ENCODE data around the gene LGALS1. TPM values are rescaled to one million over a fixed set of nuclear protein-coding genes. Genes with fewer than 3 reads are reported as not detected.
"Not testable (repeated sequence)": the region's sequence is repeated elsewhere in the genome, so short reads cannot be mapped to it uniquely, and the experiment has no call there.

The LGALS1 gene
- polyA plus RNA-seq, 1 of the 3 experiments (the other 2 are of a cell fraction): 12,045 TPM

DNA sequence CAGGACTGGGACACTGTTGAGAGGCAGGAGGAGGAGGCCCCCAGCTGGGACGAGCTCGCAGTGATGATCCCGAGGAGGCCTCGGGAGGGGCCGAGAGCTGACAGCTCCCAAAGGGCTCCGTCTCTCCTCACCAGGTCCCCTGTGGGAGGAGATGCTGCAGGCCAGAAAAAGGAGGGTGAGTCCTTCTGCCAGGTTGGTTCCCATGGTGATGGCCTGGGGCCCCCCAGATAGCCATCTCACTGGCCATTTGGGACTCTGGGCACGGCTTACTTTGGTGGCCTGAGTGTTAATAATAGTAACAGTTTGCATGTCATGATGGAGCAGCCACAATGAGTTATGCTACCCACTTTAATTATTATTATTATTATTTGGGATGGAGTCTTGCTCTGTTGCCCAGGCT, 40.3 kb downstream of the LGALS1 start (continued):
- TF ChIP-seq FOSL2 (IDR thresholded peaks at IDR 0.05; ENCODE audit: borderline replicate concordance, low read depth) (no peak), TCF12 (IDR thresholded peaks at IDR 0.05) (no peak)

DNA sequence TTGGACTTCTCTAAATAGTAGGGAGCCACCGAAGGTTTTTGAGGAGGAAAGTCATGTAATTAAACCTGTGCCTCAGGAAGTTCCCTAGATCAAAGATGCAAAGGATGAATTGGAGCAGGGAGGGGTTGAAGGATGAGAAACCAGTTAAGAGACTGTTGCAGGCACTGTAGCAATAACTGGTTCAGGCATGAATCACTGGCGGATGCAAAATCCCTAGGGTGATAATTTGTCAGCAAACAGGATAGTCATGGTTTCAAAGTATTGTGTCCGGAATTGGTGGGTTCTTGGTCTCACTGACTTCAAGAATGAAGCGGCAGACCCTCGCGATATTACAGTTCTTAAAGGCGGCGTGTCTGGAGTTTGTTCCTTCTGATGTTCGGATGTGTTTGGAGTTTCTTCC, 41.3 kb downstream of the LGALS1 start:
- no peak overlapping the region for H2AFZ ChIP-seq (ENCODE audit: low read depth)
- CTCF ChIA-PET: interaction anchor here (1.0 kb wide), 1 partner anchor 18 kb away, joined by 3 read pairs; no protein-coding TSS in a partner anchor
- H3K79me2 ChIP-seq (ENCODE audit: insufficient read depth): no peaks in the 10 kb centered on the region
- no peak for DNase-seq
- WGBS (ENCODE audit: low lambda C conversion rate): over 99% methylated on average over 9 of the region's 9 CpGs
- no peaks in the 10 kb centered on the region for H3K27me3 ChIP-seq (ENCODE audit: insufficient read depth)
- no peak overlapping the region for H3K4me3 ChIP-seq (ENCODE audit: low read depth in 2 of 2, low read length in 1 of 2)
- no peaks in the 10 kb centered on the region for H3K4me1 ChIP-seq (ENCODE audit: control insufficient read depth in 1 of 2, insufficient read depth in 2 of 2, low read depth in 1 of 2, low read length in 1 of 2)
- H3K4me2 ChIP-seq: no peak overlapping the region
- H4K20me1 ChIP-seq (ENCODE audit: insufficient read depth): no peaks in the 10 kb centered on the region
- peaks cover 2% of the 10 kb centered on the region for H3F3A ChIP-seq (replicated peaks; ENCODE audit: insufficient read depth)
- H3K9me2 ChIP-seq: no peaks in the 10 kb centered on the region
- H3K9ac ChIP-seq: no peak overlapping the region
- POLR2A ChIA-PET: no interaction called here
- no peaks in the 10 kb centered on the region for H3K9me3 ChIP-seq
- H3K27ac ChIP-seq (ENCODE audit: low read depth in 2 of 2, low read length in 1 of 2): no peak overlapping the region
- peaks cover 0 to 3% of the 10 kb centered on the region in 2 experiments for H3K36me3 ChIP-seq (replicated peaks in 1 of 2; ENCODE audit: control insufficient read depth in 1 of 2, insufficient read depth in 2 of 2, low read length in 1 of 2)
- no peak for TF ChIP-seq ELF1 (IDR thresholded peaks at IDR 0.05)
- TF ChIP-seq RAD21 (IDR thresholded peaks at IDR 0.05; ENCODE audit: low read length): no peak
- no peak for TF ChIP-seq RCOR1 (IDR thresholded peaks at IDR 0.05; ENCODE audit: low read length)
- TF ChIP-seq SIN3A (IDR thresholded peaks at IDR 0.05; ENCODE audit: borderline replicate concordance, low read depth, low read length): no peak

DNA sequence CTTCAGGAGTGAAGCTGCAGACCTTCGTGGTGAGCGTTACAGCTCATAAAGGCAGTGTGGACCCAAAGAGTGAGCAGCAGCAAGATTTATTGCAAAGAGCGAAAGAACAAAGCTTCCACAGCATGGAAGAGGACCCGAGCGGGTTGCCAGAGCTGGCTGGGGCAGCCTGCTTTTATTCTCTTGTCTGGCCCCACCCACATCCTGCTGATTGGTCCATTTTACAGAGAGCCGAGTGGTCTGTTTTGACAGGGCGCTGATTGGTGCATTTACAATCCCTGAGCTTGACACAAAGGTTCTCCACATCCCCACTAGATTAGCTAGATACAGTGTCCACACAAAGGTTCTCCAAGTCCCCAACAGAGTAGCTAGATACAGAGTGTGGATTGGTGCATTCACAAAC, 41.8 kb downstream of the LGALS1 start:
- H3F3A ChIP-seq (replicated peaks; ENCODE audit: insufficient read depth); H3K4me3 ChIP-seq (ENCODE audit: low read depth in 2 of 2, low read length in 1 of 2); H3K9me3 ChIP-seq; H3K9ac ChIP-seq; DNase-seq; H2AFZ ChIP-seq (ENCODE audit: low read depth); H3K79me2 ChIP-seq (ENCODE audit: insufficient read depth); H4K20me1 ChIP-seq (ENCODE audit: insufficient read depth); H3K27me3 ChIP-seq (ENCODE audit: insufficient read depth); H3K27ac ChIP-seq (ENCODE audit: low read depth in 2 of 2, low read length in 1 of 2); H3K36me3 ChIP-seq (replicated peaks in 1 of 2; ENCODE audit: control insufficient read depth in 1 of 2, insufficient read depth in 2 of 2, low read length in 1 of 2); H3K4me1 ChIP-seq (ENCODE audit: control insufficient read depth in 1 of 2, insufficient read depth in 2 of 2, low read depth in 1 of 2, low read length in 1 of 2); H3K4me2 ChIP-seq; H3K9me2 ChIP-seq: not testable (repeated sequence)
- CTCF ChIA-PET: interaction anchor here (1.0 kb wide), 2 partner anchors 11 to 17 kb away, joined by 3 read pairs; no protein-coding TSS in a partner anchor
- WGBS (ENCODE audit: low lambda C conversion rate): 100% methylated on average over 5 of the region's 7 CpGs
- POLR2A ChIA-PET: interaction anchor here (0.6 kb wide), 1 partner anchor 12 kb away, joined by 3 read pairs; no protein-coding TSS in a partner anchor

DNA sequence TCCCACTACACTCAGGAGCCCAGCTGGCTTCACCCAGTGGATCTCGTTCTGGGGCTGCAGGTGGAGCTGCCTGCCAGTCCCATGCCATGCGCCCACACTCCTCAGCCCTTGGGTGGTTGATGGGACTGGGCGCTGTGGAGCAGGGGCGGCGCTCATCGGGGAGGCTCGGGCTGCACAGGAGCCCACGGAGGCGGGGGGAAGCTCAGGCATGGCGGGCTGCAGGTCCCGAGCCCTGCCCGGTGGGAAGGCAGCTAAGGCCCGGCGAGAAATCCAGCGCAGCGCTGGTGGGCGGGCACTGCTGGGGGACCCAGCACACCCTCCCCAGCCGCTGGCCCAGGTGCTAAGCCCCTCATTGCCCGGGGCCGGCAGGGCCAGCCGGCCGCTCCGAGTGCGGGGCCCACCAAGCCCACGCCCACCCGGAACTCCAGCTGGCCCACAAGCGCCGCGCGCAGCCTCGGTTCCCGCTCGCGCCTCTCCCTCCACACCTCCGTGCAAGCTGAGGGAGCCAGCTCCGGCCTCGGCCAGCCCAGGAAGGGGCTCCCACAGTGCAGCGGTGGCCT, 42.4 kb downstream of the LGALS1 start:
- H4K20me1 ChIP-seq (ENCODE audit: insufficient read depth); H3K9me2 ChIP-seq; H3K9me3 ChIP-seq; H3K79me2 ChIP-seq (ENCODE audit: insufficient read depth); H3K36me3 ChIP-seq (replicated peaks in 1 of 2; ENCODE audit: control insufficient read depth in 1 of 2, insufficient read depth in 2 of 2, low read length in 1 of 2); H2AFZ ChIP-seq (ENCODE audit: low read depth); H3K27me3 ChIP-seq (ENCODE audit: insufficient read depth); H3K4me3 ChIP-seq (ENCODE audit: low read depth in 2 of 2, low read length in 1 of 2); H3K9ac ChIP-seq; H3K4me1 ChIP-seq (ENCODE audit: control insufficient read depth in 1 of 2, insufficient read depth in 2 of 2, low read depth in 1 of 2, low read length in 1 of 2); H3K27ac ChIP-seq (ENCODE audit: low read depth in 2 of 2, low read length in 1 of 2); DNase-seq; H3K4me2 ChIP-seq; H3F3A ChIP-seq (replicated peaks; ENCODE audit: insufficient read depth): not testable (repeated sequence)
- ChIA-PET CTCF (interaction anchor here (1.0 kb wide), 1 partner anchor 10 kb away, joined by 3 read pairs; no protein-coding TSS in a partner anchor), POLR2A (interaction anchor here (0.6 kb wide), 1 partner anchor 12 kb away, joined by 3 read pairs; no protein-coding TSS in a partner anchor)
- 95% methylated on average over 24 of the region's 38 CpGs for WGBS (ENCODE audit: low lambda C conversion rate)
